Cortex of kidney (tissue), 1 donor: ENCODE results near the gene ANGPTL4.

ENCODE experiments used
- DNase-seq: peaks from one replicate; lab custom pipeline; 2025; lab: John Stamatoyannopoulos, UW

Gene ANGPTL4

GRCh38 chr19:8413629-8413995, 49.7 kb downstream of the ANGPTL4 start:
- DNase-seq, result no peak

GRCh38 chr19:8416796-8417195, 52.8 kb downstream of the ANGPTL4 start:
- DNase-seq, result no peak

DNA sequence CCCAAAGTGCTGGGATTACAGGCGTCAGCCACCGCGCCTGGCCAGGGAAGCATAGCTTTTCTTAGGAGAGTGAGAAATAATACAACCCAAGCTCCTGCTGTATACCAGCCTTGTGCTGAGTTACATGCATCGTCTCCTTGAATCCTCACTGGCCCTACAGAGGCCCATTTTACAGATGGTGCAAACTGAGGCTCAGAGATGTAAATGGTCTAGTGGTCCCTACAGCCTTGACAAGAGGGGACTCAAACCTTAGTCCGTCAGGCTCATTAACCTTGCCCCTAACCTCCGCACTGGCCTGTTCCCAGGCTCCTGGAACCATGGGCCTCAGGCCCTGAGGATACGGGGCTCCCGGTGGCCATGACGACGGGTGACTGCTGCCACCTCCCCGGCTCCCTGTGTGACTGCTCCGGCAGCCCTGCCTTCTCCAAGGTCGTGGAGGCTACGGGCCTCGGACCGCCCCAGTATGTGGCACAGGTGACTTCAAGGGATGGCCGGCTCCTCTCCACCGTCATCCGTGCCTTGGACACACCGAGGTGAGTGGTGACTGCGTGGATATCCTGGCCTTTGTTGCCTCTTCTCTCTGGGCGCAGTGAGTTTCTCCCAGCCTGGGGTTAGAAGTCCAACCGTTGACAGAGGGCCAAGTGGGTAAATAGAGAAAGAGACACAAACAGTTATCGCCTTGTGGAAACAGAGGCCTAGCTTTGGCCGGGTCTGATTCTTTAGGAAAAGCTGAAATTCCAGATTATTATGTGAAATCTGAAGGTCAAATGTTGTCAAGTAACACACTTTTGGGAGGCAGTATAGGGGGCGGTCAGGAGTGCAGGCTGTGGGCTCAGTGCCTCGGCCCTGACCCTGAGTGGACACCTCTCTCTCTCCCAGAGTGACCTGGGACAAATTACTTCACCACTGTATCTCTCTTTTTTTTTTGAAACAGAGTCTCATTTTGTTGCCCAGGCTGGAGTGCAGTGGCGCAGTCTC, 57.8 kb downstream of the ANGPTL4 start:
- no peak for DNase-seq

GRCh38 chr19:8423817-8424223, 59.9 kb downstream of the ANGPTL4 start:
- no peak for DNase-seq
